Skin epidermis (tissue), 12 donors: ENCODE data around the gene ARID3B.

ENCODE experiments used
- H3K27ac ChIP-seq, 21 experiments: fragments of 200-600 bp; sonication (generic) in 11 of 21; one replicate each; pipeline ENCODE4 v1.5.0; 2020; ENCODE audit warnings: mild to moderate bottlenecking in 3 of 21, inconsistent platforms in 2 of 21, moderate library complexity in 2 of 21
- H3K4me3 ChIP-seq, 7 experiments: fragments of 200-600 bp; sonication (generic) in 2 of 7; one replicate each; pipeline ENCODE4 v1.5.0; 2020; ENCODE audit warnings: inconsistent platforms in 2 of 7, mild to moderate bottlenecking in 2 of 7, moderate library complexity in 1 of 7

The ARID3B gene

DNA sequence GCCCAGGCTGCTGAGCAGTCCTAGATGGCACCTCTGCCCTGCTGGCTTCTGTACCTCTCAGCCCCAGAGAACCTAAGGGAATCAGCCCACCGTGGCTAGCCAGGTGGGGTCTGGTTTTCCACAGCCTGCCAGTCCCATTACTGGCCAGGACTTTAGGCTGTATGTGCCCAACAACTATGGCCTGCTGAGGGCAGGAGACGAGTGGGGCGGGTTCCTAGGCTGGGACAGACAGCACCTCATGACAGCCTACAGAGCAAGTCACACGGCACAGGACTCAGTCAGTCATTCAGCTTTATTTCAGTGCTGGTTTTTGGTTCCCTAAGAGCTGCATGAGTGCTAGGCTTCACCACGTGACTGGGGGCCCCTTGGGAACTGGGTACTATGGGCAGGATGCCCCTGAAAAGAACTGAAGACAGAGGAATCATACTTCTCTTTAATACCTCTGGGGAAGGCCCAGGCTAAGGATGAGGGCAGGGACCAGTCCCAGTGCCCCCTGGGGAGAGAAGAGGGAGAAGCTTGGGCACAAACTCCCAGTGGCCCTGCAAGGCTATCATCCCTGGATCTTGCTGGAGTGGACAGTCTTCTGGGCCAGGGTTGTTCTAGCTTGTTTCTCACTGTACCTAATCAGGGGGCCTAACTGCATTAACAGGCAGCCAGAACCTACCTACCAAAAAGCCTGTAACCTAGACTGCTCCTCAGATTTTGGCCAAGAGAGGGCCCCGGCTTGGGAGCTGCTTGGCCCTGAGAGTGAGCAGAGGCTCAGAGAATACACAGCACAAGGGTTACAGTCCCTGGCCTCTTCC lies 89.5 kb downstream of the ARID3B start:
- H3K4me3 ChIP-seq = no peak overlapping the region
- peak overlapping the region in 1 of 21 experiments; percentile 11 for H3K27ac ChIP-seq

DNA sequence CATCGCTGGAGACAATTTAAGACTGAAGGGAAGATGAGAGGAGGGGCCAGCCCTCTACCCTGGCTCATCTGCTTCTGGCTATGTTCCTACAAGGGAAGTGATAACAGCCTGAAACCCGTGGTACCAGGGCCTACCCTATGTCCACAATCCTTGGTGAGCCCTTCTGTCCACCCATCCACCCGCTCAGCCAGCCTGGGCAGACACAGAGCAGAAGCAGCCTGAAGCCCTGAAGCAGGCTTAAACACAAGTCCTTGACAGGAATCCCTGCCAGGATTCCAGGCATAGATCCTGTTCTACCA lies 90.0 kb downstream of the ARID3B start:
- Histone ChIP-seq H3K4me3 (no peak overlapping the region), H3K27ac (peak overlapping the region in 1 of 21 experiments; percentile 11)

DNA sequence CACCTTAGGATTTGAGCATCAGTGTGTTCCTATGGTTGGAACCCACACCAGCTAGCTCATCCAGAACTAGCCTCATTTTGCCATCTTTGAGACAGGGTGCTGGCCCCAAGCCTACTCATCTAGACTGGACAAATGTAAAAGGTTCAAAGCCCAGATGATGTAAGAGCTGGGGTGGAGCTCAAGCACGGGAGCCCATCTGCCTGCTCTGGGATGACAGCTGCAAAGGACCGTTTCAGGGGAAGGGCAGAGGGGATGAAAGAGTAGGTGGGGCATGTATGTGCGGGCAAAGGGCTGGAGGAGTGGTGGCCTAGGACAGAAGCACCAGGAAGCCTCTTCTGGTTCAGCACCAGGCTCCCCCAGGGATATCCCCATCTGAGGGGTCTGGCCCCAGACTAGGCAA lies 90.4 kb downstream of the ARID3B start:
- no peak overlapping the region for H3K4me3 ChIP-seq
- H3K27ac ChIP-seq = peak overlapping the region in 1 of 21 experiments; percentile 11

DNA sequence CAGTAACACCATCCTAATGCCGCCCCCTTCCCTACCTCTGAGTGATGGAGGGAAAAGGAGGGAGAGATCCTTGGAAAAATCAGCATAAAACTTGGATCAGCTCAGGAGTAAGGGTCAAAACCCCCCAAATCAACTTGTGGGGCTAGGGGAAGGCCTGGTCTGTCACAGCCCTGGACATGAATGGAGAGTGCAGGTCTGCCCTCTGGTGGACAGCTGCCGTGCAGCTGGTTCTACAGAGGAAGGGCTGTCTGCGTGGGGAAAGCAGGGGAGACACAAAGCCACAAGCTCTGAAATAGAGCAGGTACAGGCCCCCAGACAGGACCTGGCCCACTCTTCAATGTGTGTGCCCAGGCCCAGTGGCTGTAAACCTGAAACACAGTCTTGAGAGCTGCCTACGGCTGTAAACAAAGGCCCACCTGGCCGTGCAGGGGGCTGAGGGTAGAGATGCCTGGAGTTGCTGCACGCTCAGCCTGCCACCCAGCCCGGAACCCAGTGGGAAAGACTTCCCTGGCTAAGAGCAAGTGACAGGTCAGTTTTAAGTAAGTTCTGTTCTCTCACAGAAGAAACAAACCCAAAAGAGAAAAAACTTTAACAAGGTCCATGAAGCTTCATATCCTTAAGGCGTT lies 91.0 kb downstream of the ARID3B start:
- Histone ChIP-seq H3K4me3 (no peak overlapping the region), H3K27ac (no peak overlapping the region)

DNA sequence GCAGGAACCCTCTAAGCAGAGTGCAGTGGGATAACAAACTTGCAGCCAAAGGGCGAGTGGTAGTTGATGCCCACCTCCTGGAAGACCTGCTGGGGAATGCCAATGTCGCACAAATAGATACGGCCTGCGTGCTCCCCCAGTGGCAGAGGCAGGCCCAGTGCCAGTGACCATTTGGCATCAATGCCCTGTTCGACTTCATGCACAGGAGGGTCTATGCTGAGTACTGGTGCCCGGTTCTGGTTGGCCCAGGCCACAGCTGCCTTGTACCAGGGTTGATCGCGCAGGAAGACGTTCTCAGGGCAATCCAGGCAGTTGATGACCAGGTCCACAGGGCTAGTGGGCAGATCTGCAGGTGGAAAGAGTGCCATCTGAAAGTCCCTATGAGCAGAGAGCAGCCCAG lies 91.6 kb downstream of the ARID3B start:
- Histone ChIP-seq H3K27ac (no peak overlapping the region), H3K4me3 (no peak overlapping the region)

DNA sequence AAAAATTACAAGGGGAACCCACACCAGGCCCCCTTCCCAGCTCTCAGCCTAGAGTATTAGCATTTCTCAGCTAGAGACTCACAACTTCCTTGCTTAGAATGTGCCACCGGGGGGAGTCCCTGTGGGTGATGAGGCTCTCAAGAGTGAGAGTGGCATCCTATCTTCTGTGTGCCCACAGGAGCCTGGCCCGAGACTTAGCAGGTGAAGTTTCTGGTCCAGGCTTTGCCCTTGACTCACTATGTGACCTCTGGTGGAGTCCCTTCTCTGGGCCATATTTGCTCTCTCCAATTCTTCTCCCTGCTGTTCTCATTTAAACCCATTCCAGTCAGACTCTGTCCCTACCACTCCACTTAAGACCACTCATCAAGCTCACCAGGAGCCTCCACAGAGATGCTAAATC lies 92.8 kb downstream of the ARID3B start:
- Histone ChIP-seq H3K27ac (no peak overlapping the region), H3K4me3 (no peak overlapping the region)

DNA sequence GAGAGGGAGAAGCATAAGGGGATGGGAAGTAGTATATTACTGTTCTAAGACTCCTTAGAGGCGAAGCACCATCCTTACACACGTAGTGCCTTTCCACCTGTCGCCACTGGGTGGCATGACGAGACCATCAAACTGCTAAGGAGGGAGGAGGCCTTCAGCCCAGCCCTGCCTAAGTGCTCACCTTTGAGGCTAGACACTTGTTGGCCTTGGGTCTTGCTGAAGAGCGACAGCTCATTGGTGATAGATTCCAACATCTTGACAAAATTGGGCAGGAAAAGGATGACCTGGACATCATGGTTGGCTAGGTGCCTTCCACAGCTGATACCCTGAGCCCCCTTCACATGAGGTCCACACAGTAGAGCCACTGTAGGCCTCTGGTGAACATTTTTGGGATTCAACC lies 94.2 kb downstream of the ARID3B start:
- no peak overlapping the region for H3K27ac ChIP-seq
- no peak overlapping the region for H3K4me3 ChIP-seq

DNA sequence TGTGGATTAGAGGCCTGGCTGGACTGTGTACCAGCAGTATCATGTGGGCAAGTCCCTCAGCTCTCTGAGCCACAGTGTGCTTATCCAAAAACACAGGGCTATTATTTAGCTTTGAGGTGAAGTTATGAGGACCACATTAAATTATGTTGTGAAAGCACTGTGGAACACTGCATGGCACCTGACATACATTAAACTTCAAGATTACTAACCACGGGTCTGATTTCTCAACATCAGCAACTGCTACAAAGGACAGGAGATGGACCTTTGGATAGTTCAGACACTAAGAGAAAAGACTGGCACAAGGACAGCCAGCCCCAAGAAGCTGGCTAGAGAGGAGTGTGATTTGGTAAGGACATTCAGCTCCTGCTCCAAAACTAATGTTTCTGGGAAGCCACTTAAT lies 96.0 kb downstream of the ARID3B start:
- H3K27ac ChIP-seq = no peak overlapping the region

DNA sequence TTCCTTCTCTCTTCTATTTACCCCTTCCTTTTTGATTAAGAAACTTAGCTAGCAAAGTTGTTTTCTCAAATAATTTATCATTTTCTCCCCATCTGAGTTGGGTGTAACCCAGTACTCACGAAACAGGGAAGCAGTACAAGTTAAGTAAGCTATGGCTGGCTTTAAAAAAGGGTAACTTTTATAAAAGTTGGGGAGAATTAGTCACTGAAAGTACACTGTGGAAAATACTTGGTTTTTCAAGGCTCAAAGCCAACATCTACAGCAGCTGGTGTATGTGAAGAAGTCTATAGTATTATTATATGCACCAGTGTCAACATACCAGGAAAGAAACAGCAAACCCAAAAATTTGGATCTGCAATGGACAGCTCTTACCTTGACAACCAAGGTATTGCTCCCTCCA lies 100.1 kb downstream of the ARID3B start:
- peak overlapping the region in 3 of 21 experiments; percentile 1 to 24 (median 14) for H3K27ac ChIP-seq
- no peak overlapping the region for H3K4me3 ChIP-seq

More for the DNA sequence above, 96.0 kb downstream of the ARID3B start:
- no peak overlapping the region for H3K4me3 ChIP-seq

DNA sequence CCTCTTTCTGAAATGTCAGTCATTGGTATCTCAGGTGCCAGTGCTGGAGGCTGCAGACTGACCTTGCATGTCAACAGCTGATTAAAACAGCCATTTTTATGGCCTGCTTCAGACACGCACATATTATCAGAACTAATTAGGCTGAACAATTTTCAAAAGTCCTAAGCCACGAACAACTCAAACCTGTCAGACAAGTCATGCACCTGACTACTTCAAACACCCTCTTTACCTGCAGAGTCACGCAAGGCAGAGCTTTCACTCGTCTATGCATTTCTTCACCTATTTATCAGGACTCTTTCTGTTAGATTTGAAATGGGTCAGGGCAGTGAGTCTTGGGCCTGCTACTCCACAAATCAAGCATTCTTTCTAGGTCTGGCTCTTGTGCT lies 101.3 kb downstream of the ARID3B start:
- no peak overlapping the region for H3K4me3 ChIP-seq
- H3K27ac ChIP-seq = peak overlapping the region in 15 of 21 experiments; percentile 8 to 76 (median 52)

DNA sequence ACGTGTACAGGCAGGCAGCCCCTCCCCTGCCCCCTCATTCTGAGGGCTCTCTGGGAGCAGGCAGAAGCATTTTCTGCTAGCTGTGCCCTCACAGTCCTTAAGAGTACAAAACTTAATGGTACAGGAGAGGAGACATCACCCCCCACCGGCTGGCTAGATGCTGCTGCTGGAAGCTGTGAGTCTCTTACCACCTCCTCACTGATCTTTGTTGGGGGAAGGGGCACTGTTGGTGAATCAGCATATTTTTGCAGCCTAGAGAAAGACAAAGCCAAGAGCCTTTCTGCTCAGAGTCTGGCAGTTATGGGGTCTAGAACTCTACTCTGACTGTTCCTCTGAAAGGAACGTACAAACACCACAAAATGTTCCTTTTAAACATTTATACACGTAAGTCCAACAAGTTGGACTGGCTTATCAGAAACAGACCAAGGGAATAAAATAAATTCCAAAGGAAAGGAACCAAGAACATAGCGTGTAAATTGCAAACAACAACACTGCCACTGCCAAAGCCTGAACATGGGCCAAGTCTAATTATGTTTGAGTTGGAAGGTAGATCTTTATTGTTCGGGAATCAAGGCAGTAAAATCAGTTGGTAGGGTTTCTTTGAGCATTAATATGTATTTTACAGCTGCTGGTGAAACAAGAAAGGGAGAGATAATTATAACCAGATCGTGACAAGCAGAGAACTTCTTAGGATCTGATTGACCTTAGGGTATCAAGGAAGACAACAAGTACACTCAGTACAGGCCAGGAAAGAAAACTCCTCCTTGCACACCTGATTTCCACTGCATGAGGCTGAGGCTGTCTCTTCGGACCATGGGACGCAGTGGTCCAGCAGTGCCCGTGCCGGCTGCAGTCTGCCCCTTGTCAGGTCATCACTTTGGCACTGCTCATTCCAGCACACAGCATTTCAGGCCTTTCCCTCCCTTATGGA lies 102.0 kb downstream of the ARID3B start:
- no peak overlapping the region for H3K4me3 ChIP-seq

DNA sequence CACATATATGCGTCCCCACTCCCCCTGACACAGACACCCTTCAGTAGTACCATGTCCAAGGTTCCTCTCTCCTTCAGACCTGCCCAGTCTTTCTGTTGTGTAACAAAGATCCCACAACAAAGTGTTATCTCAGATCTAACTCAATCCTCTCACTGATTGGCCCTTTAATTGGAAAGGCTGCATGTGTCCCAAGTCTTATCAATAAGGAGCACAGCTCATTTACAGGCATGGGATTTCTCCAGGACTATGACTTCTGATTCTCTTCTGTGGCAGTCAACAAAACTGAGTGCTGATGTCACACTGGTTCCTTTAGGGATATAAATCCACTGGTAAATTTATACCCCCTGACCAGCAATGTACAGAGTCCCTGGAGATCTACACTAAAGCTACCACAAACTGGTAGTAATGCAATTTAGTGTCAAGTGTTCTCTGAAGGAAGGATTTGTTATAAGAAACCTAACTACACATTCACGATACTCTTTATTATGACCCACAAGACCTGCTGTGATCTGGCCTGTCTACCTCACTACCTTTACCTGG lies 102.7 kb downstream of the ARID3B start:
- Histone ChIP-seq H3K4me3 (no peak overlapping the region), H3K27ac (peak overlapping the region in 8 of 21 experiments; percentile 5 to 76 (median 50))

More for the DNA sequence above, 102.0 kb downstream of the ARID3B start:
- peak overlapping the region in 17 of 21 experiments; percentile 5 to 76 (median 52) for H3K27ac ChIP-seq

DNA sequence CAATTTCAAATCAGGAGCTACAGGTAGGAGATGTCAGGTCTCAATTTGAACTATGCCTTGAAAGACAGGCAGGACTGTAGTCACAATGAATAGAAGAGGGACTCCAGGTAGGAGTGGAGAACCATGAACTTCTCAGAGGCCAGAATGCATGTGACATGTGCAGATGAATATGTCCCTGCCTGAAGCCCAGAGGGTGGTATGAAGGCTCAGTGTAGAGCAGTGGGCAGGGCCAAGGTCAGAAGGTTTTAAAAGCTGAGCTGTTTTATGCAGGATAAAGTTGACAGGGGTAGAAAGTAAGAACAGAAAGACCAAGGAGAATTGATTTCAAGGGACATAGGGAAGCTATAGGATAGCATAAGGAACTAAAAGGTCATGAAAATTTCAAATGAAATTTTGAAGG lies 105.5 kb downstream of the ARID3B start:
- H3K27ac ChIP-seq = no peak overlapping the region
- H3K4me3 ChIP-seq = no peak overlapping the region
